OCI-LY3 (cell line): ENCODE measurements around the gene JPT2.

Experiments used
- CTCF ChIP-seq: fragments of 200-600, 300-600 bp; sonication (generic); IDR thresholded peaks from 2 replicates; pipeline ENCODE4 v1.5.1; 2014; ENCODE audit warnings: antibody characterized with exemption, low read length, low read depth
- EZH2phosphoT487 ChIP-seq: fragments of 200-600 bp; shearing (Covaris generic); IDR thresholded peaks from 2 replicates; pipeline ENCODE4 v1.6.1; 2018; ENCODE audit warnings: antibody characterized with exemption, mixed run types, low read depth

- TF ChIP-seq CTCF, result no peak
- no peak for TF ChIP-seq EZH2phosphoT487
Observed at GRCh38 chr16:1706386-1707192, 28.5 kb downstream of the JPT2 start.
